ENCODE results near the gene TSHZ3.

TSHZ3 gene

DNA sequence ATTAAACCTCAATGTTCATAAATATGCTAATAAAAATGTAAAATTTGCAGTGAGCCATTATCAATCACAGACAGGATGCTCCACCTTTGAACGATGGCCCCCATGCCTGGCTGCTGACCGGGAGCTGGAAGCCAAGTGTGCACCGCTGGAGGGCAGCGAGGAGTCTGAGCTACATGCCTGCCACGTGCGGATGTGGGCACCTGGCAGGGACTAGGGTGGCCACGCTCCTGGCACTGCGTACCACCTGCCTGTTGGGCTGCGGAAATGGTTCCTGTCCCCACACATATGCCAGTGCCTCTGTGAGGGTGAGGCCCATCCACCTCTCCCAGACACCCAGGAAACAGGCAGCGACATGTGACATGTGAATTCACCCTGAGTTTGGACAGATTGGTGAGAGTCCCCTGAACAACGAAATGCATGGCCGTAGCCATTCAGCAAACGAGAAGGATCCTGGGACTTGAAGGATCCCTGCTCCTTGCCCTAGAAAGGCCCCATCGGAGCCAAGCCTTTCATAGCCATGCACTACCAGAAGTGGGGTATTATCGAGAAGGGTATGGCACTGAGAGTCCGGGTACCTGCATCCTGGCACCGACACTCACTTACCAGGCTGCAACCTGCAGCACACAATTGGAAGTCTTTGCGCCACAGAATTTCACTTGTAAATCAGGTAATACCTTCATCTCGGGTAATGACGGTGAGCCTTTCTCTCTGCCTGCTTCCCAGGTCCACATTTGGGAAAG, 35.8 kb downstream of the TSHZ3 start:
- Histone ChIP-seq H3K36me3 (ENCODE audit: insufficient read depth, low read length) (no peaks in the 10 kb centered on the region), H3K4me1 (ENCODE audit: control insufficient read depth, insufficient read depth, low read length, unreplicated experiment) (peaks cover 14% of the 10 kb centered on the region), H3K4me3 (ENCODE audit: low read depth, low read length) (no peak overlapping the region), H3K79me2 (ENCODE audit: control insufficient read depth, insufficient read depth, low read length, unreplicated experiment) (peaks cover 7% of the 10 kb centered on the region), H3K27ac (ENCODE audit: low read depth, low read length) (no peak overlapping the region), H3K27me3 (ENCODE audit: insufficient read depth, low read length) (no peaks in the 10 kb centered on the region), H2AFZ (ENCODE audit: low read length, unreplicated experiment) (no peak overlapping the region)

GRCh38 chr19:31312677-31313244, 36.5 kb downstream of the TSHZ3 start:
- no peaks in the 10 kb centered on the region for H3K27me3 ChIP-seq (ENCODE audit: insufficient read depth, low read length)
- H3K36me3 ChIP-seq (ENCODE audit: insufficient read depth, low read length) = no peaks in the 10 kb centered on the region
- peaks cover 11% of the 10 kb centered on the region for H3K4me1 ChIP-seq (ENCODE audit: control insufficient read depth, insufficient read depth, low read length, unreplicated experiment)
- H3K4me3 ChIP-seq (ENCODE audit: low read depth, low read length) = no peak overlapping the region
- no peak overlapping the region for H2AFZ ChIP-seq (ENCODE audit: low read length, unreplicated experiment)
- H3K27ac ChIP-seq (ENCODE audit: low read depth, low read length) = peak overlapping the region; percentile 56
- H3K79me2 ChIP-seq (ENCODE audit: control insufficient read depth, insufficient read depth, low read length, unreplicated experiment) = peaks cover 6% of the 10 kb centered on the region

GRCh38 chr19:31312009-31312676, 37.1 kb downstream of the TSHZ3 start:
- H3K36me3 ChIP-seq (ENCODE audit: insufficient read depth, low read length) = no peaks in the 10 kb centered on the region
- peaks cover 2% of the 10 kb centered on the region for H3K79me2 ChIP-seq (ENCODE audit: control insufficient read depth, insufficient read depth, low read length, unreplicated experiment)
- H2AFZ ChIP-seq (ENCODE audit: low read length, unreplicated experiment) = no peak overlapping the region
- peaks cover 6% of the 10 kb centered on the region for H3K4me1 ChIP-seq (ENCODE audit: control insufficient read depth, insufficient read depth, low read length, unreplicated experiment)
- no peaks in the 10 kb centered on the region for H3K27me3 ChIP-seq (ENCODE audit: insufficient read depth, low read length)
- H3K27ac ChIP-seq (ENCODE audit: low read depth, low read length) = peak overlapping the region; percentile 56
- no peak overlapping the region for H3K4me3 ChIP-seq (ENCODE audit: low read depth, low read length)

DNA sequence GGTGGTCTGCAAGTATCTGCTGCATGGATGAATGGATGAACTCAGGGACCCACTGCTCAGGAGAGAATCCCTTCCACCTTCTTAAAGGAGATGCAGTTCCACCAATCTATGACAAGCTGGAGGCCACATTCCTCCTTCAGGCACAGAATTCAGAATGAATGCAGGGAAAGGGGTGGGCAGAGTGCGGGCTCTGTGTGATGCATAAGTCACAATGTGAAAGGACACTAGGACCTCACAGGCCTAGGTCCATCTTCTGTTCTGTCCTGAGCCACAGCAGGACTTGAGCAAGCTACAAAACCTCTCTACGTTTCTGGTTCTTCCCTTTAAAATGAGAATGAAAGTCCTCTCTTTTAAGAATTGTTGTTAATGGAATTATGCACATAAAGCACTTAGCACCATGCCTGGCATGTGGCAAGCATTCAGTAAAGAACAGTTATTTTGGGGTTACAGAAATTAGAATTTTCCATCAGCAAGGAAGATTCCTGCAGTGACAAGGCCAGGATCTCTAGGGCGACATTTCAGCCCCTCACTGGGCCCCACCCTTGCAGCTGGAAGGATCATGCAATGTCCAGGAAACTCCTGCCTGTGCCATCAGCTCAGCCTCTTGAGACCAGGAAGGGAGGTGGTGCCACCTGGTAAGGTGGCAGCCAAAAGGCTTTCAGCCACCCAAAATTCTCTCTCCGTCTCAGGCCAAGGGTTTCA, 38.7 kb downstream of the TSHZ3 start:
- Histone ChIP-seq H3K36me3 (ENCODE audit: insufficient read depth, low read length) (no peaks in the 10 kb centered on the region), H3K4me3 (ENCODE audit: low read depth, low read length) (no peak overlapping the region), H3K79me2 (ENCODE audit: control insufficient read depth, insufficient read depth, low read length, unreplicated experiment) (no peaks in the 10 kb centered on the region), H3K27ac (ENCODE audit: low read depth, low read length) (no peak overlapping the region), H2AFZ (ENCODE audit: low read length, unreplicated experiment) (no peak overlapping the region), H3K27me3 (ENCODE audit: insufficient read depth, low read length) (no peaks in the 10 kb centered on the region), H3K4me1 (ENCODE audit: control insufficient read depth, insufficient read depth, low read length, unreplicated experiment) (peaks cover 6% of the 10 kb centered on the region)

- no peaks in the 10 kb centered on the region for H3K36me3 ChIP-seq (ENCODE audit: insufficient read depth, low read length)
- no peak overlapping the region for H3K27ac ChIP-seq (ENCODE audit: low read depth, low read length)
- H3K27me3 ChIP-seq (ENCODE audit: insufficient read depth, low read length) = no peaks in the 10 kb centered on the region
- H3K4me1 ChIP-seq (ENCODE audit: control insufficient read depth, insufficient read depth, low read length, unreplicated experiment) = peaks cover 6% of the 10 kb centered on the region
- no peaks in the 10 kb centered on the region for H3K79me2 ChIP-seq (ENCODE audit: control insufficient read depth, insufficient read depth, low read length, unreplicated experiment)
- H2AFZ ChIP-seq (ENCODE audit: low read length, unreplicated experiment) = no peak overlapping the region
- H3K4me3 ChIP-seq (ENCODE audit: low read depth, low read length) = no peak overlapping the region
These were observed 40.5 kb downstream of the TSHZ3 start for GRCh38 chr19:31308781-31309180.

DNA sequence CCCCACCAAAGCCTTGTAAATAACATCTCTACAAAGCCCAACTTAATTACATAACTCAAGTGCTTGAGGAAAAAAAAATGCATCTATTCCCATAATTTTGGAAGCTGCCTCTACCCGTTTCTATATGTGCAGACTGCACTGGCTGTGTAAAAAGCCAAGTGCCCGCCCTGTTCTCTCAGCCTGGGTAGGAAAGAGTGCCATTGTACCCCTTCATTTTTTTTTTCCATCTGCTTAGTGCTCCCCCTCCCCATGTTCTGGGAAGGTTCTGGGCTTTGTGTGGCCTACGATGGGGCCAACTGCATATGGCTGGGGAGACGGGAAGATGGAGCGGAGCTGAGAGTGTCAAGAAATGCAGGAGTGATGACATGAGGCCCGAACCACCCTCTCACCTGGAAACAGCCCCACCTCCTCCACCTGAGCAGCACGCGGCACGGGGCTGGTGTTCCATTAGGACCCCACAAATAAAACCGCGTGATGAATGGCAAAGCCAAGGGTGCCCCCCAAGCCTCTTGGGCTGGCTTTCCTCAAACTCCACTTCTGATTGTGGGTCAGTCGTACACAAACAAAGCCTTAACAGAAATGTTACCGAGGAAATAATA, 42.1 kb downstream of the TSHZ3 start:
- no peak overlapping the region for H2AFZ ChIP-seq (ENCODE audit: low read length, unreplicated experiment)
- peaks cover under 1% of the 10 kb centered on the region for H3K4me1 ChIP-seq (ENCODE audit: control insufficient read depth, insufficient read depth, low read length, unreplicated experiment)
- no peak overlapping the region for H3K27ac ChIP-seq (ENCODE audit: low read depth, low read length)
- no peaks in the 10 kb centered on the region for H3K27me3 ChIP-seq (ENCODE audit: insufficient read depth, low read length)
- H3K4me3 ChIP-seq (ENCODE audit: low read depth, low read length) = no peak overlapping the region
- no peaks in the 10 kb centered on the region for H3K79me2 ChIP-seq (ENCODE audit: control insufficient read depth, insufficient read depth, low read length, unreplicated experiment)
- H3K36me3 ChIP-seq (ENCODE audit: insufficient read depth, low read length) = no peaks in the 10 kb centered on the region

DNA sequence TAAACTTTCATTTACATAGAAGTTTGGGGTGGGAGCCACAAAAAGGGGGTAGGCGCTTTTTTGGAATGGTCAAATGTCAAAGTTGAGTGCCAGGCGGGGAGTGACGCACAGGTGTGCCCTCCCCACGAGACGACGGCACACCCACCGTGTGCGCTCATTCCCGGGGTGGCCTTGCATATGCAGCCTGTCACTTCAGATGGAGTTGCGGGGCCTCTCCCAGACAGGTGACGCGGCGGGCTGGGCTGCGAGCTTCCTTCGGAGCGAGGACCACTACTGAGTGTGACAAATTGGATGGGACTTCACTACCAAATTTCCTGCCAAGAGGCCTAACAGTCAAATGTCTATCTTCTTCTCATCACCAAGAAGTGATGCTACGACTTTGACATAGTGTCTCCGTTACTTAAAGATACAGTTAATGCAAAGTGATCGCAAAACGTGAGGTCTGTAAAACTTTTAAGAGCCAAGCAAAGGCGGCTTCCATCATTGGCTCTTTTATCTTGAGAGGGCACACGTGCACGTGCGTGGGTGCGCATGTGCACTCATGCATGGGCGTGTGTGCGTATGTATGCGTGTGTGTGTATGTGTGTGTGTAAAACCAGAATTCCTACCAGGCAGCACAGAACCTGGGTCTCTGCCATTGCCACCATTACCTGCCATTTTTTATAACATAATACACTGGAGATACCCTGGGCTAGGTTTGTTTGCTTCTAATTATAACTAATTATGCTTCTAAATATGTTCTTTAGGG, 43.1 kb downstream of the TSHZ3 start:
- H3K27me3 ChIP-seq (ENCODE audit: insufficient read depth, low read length) = no peaks in the 10 kb centered on the region
- no peaks in the 10 kb centered on the region for H3K79me2 ChIP-seq (ENCODE audit: control insufficient read depth, insufficient read depth, low read length, unreplicated experiment)
- H2AFZ ChIP-seq (ENCODE audit: low read length, unreplicated experiment) = no peak overlapping the region
- no peaks in the 10 kb centered on the region for H3K36me3 ChIP-seq (ENCODE audit: insufficient read depth, low read length)
- no peaks in the 10 kb centered on the region for H3K4me1 ChIP-seq (ENCODE audit: control insufficient read depth, insufficient read depth, low read length, unreplicated experiment)
- no peak overlapping the region for H3K4me3 ChIP-seq (ENCODE audit: low read depth, low read length)
- no peak overlapping the region for H3K27ac ChIP-seq (ENCODE audit: low read depth, low read length)

DNA sequence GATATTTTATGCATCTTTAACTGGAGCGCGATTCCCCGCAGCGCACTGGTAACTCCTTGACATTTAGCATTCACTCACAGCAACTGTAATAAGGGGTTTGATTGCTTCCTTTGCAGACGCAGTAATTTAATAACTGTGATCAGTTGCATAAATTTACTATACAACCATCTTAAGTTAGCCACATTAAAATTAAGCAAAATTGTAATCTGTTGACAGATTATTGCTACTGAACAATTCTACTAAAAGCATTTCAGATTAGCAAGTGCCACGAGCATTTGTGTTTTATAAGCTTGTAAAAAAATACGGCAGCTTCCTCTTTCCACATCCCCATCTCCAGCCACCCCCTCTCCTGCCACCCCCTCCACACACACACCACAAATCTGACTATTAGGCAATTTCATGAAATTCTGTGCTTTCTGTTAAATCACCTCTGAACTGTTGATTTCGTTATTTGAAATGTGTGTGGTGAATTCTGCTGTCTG, 44.4 kb downstream of the TSHZ3 start:
- H3K4me1 ChIP-seq (ENCODE audit: control insufficient read depth, insufficient read depth, low read length, unreplicated experiment) = no peaks in the 10 kb centered on the region
- no peaks in the 10 kb centered on the region for H3K27me3 ChIP-seq (ENCODE audit: insufficient read depth, low read length)
- no peak overlapping the region for H3K27ac ChIP-seq (ENCODE audit: low read depth, low read length)
- H3K36me3 ChIP-seq (ENCODE audit: insufficient read depth, low read length) = no peaks in the 10 kb centered on the region
- H3K4me3 ChIP-seq (ENCODE audit: low read depth, low read length) = no peak overlapping the region
- H2AFZ ChIP-seq (ENCODE audit: low read length, unreplicated experiment) = no peak overlapping the region
- no peaks in the 10 kb centered on the region for H3K79me2 ChIP-seq (ENCODE audit: control insufficient read depth, insufficient read depth, low read length, unreplicated experiment)

GRCh38 chr19:31303262-31303815, 45.9 kb downstream of the TSHZ3 start:
- H3K79me2 ChIP-seq (ENCODE audit: control insufficient read depth, insufficient read depth, low read length, unreplicated experiment) = no peaks in the 10 kb centered on the region
- no peak overlapping the region for H2AFZ ChIP-seq (ENCODE audit: low read length, unreplicated experiment)
- no peaks in the 10 kb centered on the region for H3K27me3 ChIP-seq (ENCODE audit: insufficient read depth, low read length)
- no peaks in the 10 kb centered on the region for H3K36me3 ChIP-seq (ENCODE audit: insufficient read depth, low read length)
- no peak overlapping the region for H3K4me3 ChIP-seq (ENCODE audit: low read depth, low read length)
- no peak overlapping the region for H3K27ac ChIP-seq (ENCODE audit: low read depth, low read length)
- no peaks in the 10 kb centered on the region for H3K4me1 ChIP-seq (ENCODE audit: control insufficient read depth, insufficient read depth, low read length, unreplicated experiment)

Data from ACC112 (cell line).